ENCODE data around the gene FBXO11.

FBXO11 gene

DNA sequence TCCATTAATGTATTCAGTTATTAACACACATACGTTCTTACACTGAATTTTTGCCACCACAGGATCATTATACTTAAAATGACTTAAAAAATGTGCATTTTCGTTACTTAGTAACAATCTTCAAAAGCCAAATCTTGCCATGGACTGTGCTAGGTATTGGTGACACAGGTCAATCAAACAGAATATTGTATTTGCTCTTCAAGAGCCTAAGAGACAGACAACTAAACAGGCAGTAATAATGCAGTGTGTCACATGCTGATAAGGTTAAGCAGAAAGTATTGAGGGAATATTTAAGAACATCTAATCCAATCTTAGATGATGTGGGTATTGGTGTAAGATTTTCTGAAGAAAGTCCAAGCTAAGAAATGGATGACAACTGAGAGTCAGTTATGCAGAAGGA, 56.9 kb downstream of the FBXO11 start:
- DNase-seq (ENCODE audit: low read depth in 2 of 2) = no peak

DNA sequence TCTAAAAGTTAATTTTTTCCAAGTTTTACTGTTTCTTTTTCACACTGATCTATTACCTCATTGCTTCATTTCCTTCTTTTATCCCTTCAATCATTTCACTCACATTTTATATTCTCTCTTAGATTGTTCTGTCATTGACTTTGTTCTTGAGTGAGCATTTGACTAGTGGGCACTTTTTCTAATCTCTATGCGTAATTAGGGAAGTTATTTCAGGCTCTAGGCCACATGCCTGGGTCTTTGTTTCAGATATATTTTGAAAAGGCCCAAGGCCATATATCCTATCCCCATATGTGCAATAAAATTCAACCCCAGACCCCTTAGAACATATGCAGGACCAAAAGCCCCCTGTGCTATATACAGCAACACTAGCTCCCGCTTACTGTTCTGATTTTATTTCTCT, 62.1 kb downstream of the FBXO11 start:
- DNase-seq (ENCODE audit: low read depth in 2 of 2) = no peak

DNA sequence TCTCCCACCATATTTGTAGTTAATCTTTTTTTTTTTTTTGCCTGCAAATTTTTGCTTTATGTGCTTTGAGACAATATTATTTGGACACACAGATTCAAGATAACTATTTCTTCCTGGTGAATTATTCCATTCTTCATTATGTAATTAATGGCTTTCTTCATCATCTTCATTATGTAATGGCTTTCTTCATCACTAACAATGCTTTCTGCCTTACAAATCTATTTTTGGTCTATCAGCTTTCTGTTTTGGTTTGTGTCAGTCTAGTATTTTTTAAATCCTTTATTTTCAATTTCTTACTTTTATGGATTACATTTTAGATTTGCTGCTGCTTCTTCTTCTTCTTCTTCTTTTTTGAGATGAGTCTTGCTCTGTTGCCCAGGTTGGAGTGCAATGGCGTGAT, 62.9 kb downstream of the FBXO11 start:
- no peak for DNase-seq (ENCODE audit: low read depth in 2 of 2)

DNA sequence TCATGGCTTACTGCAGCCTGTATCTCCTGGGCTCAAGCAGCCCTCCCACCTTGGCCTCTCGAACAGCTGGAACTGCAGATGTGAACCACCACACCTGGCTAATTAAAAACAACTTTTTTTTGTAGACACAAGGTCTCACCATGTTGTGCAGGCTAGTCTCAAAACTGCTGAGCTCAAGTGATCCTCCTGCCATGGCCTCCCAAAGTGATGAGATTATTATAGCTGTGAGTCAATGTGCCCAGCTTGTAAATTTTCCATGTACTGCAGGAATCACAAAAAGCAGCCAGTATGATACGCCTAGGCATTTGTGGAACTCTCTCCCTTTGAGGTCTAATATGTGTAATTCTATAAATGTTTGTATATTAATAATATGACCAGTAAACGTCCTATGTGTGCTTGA, 63.5 kb downstream of the FBXO11 start:
- DNase-seq (ENCODE audit: low read depth in 2 of 2) = no peak

DNA sequence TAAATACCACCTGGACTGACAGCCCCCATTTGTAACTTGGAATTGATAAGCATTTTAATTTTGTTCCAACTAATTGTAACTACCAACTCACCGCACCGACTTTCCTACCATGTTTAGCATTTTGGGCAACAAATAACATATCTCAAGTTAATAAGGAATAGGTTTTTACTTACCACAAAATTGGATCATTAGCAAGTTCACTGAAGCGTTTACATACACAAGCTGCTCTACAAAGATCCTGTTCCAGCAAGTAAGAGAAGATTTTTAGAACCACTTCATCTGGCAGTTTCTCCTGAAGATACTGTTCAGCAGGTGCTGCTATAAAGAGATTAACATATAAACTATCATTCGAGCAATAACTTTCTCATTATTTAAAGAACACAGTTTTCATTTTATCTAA, 67.6 kb downstream of the FBXO11 start:
- DNase-seq (ENCODE audit: low read depth in 2 of 2) = no peak

DNA sequence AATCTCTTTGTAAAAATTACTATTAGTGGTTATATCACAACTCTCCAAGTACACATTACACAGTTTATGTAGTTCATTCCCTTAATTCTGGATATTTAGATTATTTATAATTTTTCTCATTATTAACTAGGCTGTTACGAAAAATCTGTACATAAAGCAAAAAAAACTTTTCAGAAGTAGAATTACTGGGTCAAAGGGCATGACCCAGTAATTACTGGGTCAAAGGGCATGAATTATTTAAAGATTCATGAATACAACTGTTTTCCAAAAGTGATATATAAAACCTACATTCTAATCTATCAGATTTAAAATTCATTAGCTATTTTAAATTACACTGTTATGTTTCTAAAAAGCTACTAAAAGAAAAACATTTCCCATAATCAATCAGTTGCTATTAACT, 68.0 kb downstream of the FBXO11 start:
- DNase-seq (ENCODE audit: low read depth in 2 of 2) = no peak

DNA sequence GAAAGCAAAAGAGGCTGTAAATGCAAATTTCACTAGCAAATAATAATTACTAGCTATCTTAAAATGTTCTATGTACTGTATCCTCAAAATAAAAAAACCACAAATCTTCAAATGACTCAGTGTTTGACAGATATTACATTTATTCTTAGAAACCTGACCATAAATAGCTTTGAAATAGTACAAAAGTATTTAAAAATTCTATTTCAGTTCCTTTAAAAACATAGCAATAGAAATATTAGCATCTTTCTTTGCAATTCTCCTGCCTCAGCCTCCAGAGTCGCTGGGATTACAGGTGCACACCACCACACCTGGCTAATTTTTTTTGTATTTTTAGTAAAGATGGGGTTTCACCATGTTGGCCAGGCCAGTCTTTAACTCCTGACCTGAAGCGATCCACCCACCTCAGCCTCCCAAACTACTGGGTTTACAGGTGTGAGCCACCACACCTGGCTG, 72.8 kb downstream of the FBXO11 start:
- DNase-seq (ENCODE audit: low read depth in 2 of 2) = no peak

DNA sequence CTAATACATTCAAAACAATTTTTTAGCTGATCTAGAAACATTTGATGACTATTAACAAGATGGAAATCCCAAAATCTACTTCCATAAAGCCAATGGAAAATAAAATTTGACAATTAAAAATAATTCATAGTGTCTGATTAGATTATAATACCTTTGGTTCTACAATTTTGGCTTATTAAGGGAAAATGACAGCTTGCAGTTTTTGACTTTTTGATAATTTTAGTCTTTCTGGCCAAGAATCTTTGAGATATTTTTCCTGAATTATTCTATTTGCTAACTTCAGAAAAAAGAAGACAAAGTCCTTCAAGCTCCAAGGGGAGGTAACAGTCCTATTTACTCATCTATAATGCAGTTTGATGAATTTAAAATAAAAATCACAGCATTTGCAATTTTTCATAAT, 83.8 kb downstream of the FBXO11 start:
- DNase-seq (ENCODE audit: low read depth in 2 of 2) = no peak

DNA sequence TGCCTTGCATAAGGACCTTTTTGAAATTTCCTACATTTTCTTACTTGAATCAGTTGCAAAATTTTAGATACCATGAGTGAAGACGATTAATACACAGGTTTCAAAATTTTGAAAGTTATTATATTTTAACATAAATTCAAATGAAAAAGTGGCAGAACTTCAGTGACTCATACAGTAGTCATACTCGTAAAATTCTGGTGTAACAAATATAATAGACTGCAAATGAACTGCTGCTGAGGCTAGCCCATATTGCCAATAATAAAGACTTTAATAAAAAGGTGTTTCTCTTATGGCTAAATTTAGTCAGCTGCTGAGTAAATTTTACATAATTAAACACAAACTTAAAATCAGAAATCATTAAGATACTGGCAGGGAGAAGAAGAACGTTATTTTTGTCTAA, 86.5 kb downstream of the FBXO11 start:
- no peak for DNase-seq (ENCODE audit: low read depth in 2 of 2)

DNA sequence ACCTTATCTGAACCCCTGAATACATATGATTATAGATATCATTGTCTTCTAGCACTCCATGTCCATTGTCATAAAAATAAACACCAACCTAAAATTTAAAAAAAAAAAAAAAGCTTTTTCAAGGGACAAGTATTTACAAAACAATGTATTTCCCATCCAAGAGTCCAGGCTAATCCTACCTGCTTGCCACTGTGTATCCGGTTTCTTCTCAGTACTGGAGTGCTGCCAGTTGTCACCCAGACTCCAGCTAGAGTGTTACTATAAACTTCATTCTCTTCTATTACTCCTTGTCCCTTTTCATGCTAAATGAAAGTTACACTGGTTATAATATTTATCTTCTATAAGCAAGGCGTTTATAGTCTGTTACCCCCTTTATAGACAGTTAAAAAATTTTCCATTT, 87.5 kb downstream of the FBXO11 start:
- DNase-seq (ENCODE audit: low read depth in 2 of 2) = no peak

DNA sequence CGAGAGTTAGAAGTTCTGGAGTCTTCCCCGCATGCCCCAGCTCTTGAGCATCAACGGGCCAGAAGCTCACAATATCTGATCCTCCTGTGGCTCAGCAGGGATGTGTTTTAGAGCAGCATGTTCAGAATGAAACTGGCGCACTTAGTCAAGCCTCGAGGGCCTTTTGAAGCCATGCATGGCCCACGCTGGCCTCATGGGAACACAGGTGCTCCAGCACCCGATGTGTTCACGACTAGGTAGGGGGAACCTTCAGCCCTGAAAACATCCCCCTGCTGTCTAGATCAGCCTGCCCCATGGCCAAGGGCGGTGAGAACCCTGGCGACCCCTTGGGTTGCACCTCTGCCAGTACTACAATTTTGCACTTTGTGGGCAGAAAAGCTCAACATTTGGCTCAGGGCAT, 90.5 kb downstream of the FBXO11 start:
- DNase-seq (ENCODE audit: low read depth in 2 of 2) = no peak

DNA sequence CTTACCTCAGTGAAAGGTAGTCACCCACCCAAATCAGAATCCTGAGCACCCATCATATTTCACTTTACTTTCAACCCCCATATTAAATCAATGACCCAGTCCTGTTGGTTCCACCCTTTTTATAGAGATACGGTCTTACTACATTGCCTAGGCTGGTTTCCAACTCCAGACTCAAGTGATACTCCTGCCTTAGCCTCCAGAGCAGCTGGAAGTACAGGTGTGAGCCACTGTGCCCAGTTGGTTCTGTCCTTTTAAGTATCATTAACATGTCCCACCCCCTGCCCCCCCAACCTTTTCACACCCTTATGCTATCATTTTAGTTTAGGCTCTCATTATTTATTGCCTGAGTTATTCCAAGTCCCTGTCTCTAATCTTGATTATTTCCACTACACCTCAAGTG, 94.6 kb downstream of the FBXO11 start:
- DNase-seq (ENCODE audit: low read depth in 2 of 2) = no peak

DNA sequence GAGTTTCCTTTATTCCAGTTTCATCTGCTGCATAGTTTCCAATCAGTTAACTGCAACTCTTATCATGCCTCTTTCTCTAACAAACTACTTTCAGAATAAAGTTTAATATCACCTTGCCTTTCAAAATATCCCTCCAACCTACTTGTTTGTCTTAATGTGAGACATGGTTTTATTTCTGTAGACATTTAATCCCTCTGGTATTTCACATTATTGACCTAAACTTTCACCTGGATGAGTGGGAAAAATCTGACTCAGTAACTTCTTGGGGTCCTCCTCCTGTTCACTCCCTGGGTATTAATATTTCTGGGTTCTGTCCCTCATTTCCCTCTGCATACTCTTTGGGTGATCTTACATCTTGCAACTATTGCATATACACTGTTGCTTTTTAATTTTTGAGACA, 95.4 kb downstream of the FBXO11 start:
- no peak for DNase-seq (ENCODE audit: low read depth in 2 of 2)

DNA sequence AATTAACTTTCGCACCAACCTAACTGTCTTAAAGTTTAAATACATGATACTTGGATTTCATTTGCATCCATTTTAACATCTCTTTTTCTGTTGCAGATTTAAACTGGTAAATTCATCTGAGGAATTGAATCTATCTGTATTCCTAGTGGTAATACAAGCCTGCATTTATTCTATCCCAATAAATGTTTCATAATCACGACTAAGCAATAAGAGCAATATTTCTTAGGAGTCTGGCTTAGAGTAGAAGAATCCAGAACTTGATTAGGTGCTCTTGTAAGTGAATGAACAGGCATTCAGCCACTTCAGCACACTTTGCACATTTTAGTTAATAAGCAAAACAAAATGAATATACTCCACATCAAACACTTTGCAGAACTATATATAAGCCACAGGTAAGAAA, 96.4 kb downstream of the FBXO11 start:
- DNase-seq (ENCODE audit: low read depth in 2 of 2) = no peak

DNA sequence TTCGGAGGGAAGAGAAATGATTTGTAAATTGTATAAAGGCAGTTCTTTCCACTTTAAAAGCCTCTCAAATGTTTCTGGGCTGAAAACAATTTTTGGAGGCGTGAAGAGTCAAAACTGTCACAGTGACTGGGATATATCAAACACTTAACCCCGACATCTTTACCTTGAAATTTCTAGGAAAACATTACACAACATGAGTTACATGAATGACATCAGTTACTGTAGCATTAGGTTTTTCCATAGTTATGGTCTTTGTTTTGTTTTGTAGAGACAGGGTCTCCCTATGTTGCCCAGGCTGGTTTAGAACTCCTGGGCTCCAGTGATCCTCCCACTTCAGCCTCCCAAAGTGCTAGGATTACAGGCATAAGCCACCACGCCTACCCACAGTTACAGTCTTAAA, 97.7 kb downstream of the FBXO11 start:
- DNase-seq (ENCODE audit: low read depth in 2 of 2) = no peak

DNA sequence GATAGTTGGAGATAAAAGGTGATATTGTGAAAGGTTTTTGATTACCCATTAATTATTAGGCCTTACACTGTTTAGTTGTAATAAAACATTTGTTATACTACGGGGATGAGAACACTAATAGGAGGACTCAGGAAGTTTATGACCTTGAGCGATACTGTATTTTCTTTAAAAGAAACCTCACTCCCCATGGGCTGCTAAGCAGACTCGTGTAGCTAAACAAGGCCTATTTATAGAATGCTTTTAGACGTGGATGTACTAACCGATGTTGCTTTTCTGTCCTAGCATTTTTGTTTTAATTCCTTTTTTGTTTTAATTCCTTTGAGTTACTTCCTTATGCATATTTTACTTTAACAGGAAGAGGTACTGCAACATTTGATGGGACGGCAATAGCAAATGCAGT, 100.4 kb downstream of the FBXO11 start:
- no peak for DNase-seq (ENCODE audit: low read depth in 2 of 2)

DNA sequence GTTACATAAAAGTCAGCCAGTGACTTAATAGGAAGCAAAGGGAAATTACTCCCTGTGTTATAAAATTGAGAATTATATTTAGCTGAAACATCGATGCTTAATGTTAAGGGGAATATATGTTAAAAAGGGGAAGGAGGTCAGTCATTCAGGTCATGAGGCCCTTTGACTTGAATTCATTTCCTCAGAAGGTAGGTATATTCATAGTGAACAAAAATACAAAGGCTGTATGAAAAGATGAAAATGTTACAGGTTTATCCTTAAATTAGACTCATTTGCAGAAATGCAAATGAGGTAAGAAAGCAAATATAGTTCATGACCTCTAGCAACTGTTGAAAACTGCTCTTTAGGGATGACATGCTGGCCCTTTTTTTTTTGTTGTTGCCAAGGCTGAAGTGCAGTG, 102.5 kb downstream of the FBXO11 start:
- DNase-seq (ENCODE audit: low read depth in 2 of 2) = no peak

DNA sequence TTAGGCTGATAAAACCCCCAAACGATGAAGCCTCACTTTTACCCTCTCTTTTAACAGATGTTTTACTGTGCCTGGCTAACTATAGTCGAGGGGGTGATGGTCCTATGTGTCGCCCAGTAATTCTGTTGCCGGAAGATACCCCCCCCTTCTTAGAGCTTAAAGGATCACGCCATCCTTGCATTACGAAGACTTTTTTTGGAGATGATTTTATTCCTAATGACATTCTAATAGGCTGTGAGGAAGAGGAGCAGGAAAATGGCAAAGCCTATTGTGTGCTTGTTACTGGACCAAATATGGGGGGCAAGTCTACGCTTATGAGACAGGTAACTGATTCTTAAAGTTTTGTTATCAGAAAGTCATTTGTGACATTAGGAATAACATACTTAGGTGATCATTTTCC, 102.9 kb downstream of the FBXO11 start:
- no peak for DNase-seq (ENCODE audit: low read depth in 2 of 2)

DNA sequence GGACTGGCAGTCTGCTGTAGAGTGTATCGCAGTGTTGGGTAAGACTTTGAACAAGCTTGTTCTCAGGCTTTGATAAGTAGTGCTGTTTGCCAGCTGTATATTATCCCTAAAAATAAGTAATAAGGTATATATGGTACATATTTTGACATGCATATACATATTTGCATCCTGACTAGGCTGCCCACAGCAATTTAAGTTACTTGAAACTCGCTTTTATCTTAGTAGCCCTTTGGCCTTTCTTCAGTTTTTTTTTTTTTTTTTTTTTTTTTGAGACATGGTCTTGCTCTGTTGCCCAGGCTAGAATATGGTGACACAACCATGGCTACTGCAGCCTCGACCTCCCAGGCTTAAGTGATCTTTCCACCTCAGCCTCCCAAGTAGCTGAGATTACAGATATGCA, 105.2 kb downstream of the FBXO11 start:
- DNase-seq (ENCODE audit: low read depth in 2 of 2) = no peak

DNA sequence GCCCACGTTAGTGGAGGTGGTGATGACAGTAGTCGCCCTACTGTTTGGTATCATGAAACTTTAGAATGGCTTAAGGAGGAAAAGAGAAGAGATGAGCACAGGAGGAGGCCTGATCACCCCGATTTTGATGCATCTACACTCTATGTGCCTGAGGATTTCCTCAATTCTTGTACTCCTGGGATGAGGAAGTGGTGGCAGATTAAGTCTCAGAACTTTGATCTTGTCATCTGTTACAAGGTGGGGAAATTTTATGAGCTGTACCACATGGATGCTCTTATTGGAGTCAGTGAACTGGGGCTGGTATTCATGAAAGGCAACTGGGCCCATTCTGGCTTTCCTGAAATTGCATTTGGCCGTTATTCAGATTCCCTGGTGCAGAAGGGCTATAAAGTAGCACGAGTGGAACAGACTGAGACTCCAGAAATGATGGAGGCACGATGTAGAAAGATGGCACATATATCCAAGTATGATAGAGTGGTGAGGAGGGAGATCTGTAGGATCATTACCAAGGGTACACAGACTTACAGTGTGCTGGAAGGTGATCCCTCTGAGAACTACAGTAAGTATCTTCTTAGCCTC, 107.2 kb downstream of the FBXO11 start:
- no peak for DNase-seq (ENCODE audit: low read depth in 2 of 2)

DNA sequence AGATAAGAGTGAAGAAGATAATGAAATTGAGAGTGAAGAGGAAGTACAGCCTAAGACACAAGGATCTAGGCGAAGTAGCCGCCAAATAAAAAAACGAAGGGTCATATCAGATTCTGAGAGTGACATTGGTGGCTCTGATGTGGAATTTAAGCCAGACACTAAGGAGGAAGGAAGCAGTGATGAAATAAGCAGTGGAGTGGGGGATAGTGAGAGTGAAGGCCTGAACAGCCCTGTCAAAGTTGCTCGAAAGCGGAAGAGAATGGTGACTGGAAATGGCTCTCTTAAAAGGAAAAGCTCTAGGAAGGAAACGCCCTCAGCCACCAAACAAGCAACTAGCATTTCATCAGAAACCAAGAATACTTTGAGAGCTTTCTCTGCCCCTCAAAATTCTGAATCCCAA, 107.7 kb downstream of the FBXO11 start:
- DNase-seq (ENCODE audit: low read depth in 2 of 2) = no peak

DNA sequence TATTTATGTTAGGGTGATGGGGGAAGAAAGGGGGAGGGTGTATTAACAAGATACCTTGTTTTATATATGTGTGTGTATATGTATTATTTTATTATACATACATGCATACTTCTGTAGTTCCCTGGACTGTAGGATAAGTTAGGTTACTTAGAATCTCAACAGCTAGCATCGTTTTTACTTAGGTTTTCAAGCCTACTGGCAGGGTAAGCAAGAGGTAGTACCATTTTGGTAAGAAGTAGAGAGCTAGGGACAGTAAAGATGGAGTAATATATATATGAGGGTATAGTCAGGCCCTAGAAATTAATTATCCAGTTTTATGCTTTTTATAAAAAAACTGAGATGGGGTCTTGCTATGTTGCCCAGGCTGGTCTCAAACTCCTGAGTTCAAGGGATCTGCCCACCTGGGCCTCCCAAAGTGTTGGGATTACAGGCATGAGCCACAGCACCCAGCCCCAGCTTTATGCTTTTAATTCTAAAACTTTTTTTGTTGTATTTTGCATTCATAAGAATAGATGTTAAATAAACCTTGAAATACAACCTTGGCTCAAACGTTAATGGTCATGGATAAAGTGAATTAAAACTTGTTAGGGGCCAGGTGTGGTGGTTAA, 110.1 kb downstream of the FBXO11 start:
- DNase-seq (ENCODE audit: low read depth in 2 of 2) = no peak

DNA sequence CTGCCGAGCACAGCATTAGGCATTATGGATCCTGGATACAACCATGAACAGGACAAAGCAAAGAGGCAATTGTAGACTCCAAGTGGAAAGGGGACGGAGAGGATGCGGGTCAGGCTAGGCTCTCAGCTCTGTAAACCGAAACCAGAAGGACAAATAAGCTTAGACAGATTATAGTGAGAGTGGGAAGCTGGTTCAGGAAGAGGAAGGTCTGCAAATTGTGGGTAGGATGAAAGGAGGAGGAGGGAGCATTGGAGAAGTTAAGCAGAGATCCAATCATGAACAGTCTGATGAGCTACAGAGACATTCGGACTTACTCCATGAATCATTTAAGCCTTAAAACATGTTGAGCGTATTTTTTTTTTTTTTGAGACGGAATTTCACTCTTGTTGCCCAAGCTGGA, 120.3 kb downstream of the FBXO11 start:
- DNase-seq (ENCODE audit: low read depth in 2 of 2) = no peak

DNA sequence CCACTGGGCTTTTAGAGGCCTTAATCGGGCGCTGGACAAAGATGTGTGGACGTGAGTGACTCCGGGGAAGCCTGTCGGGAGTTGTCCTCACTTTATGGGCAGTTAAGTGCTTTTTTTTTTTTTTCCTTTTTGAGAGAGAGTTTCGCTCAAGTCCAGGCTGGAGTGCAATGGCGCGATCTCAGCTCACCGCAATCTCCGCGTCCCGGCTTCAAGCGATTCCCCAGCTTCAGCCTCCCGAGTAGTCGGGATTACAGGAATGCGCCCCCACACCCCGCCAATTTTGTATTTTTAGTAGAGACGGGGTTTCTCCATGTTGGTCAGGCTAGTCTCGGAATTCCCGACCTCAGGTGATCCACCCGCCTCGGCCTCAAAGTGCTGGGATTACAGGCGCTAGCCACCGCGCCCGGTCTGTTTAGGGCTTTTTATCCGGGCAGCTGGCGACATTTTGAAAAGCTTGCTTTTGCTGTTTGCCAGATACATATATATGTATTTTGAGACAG, 121.9 kb downstream of the FBXO11 start:
- DNase-seq (ENCODE audit: low read depth in 2 of 2) = no peak
